ENCODE measurements around the gene KREMEN1.

DNA sequence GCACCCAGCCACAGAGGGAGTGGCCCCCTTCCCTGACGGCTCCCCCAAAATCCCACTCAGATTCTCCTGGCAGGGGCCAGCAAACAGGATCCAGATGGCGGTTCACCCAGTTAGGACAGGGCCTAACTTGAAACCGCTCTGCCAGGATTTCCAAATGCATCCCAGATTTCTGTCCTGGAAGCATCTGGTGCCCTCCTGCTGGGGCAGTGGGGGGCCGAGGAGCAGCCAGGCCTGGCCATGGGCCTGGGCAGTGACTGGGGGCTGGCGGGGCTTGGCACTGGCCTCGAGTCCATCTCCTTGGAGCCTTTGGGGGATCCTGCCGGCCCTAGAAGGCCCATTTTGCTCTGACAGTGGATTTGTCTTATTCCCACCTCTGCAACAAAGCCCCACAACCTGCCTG lies 115.0 kb downstream of the KREMEN1 start:
- no peak for TF ChIP-seq EZH2 (IDR thresholded peaks at IDR 0.05; ENCODE audit: borderline replicate concordance, low read length)
- TF ChIP-seq, protein P1, sequence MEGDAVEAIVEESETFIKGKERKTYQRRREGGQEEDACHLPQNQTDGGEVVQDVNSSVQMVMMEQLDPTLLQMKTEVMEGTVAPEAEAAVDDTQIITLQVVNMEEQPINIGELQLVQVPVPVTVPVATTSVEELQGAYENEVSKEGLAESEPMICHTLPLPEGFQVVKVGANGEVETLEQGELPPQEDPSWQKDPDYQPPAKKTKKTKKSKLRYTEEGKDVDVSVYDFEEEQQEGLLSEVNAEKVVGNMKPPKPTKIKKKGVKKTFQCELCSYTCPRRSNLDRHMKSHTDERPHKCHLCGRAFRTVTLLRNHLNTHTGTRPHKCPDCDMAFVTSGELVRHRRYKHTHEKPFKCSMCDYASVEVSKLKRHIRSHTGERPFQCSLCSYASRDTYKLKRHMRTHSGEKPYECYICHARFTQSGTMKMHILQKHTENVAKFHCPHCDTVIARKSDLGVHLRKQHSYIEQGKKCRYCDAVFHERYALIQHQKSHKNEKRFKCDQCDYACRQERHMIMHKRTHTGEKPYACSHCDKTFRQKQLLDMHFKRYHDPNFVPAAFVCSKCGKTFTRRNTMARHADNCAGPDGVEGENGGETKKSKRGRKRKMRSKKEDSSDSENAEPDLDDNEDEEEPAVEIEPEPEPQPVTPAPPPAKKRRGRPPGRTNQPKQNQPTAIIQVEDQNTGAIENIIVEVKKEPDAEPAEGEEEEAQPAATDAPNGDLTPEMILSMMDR (conservative IDR thresholded peaks at IDR 0.05 in 1 of 2, IDR thresholded peaks at IDR 0.05 in 1 of 2; ENCODE audit: extremely low read depth in 1 of 2, insufficient read depth in 1 of 2, low read depth in 1 of 2, low read length in 2 of 2): no peak

Data from mammary epithelial cell (primary cell).